Effector memory CD4-positive, alpha-beta T cell (primary cell): ENCODE measurements around the gene CRHR2.

ENCODE experiments used
- DNase-seq, 3 donors: peaks; one replicate each; pipeline ENCODE4 v3.0.0-alpha.2; 2020
- H3K27ac ChIP-seq: 2 replicates; pipeline ENCODE4 v1.7.0; 2013; ENCODE audit warnings: mild to moderate bottlenecking, low read length, moderate library complexity; ENCODE audit not compliant: insufficient read depth, poor library complexity, severe bottlenecking
- H3K27me3 ChIP-seq: replicated peaks from 2 replicates; pipeline ENCODE4 v1.7.0; 2013; ENCODE audit warnings: mild to moderate bottlenecking, low read length; ENCODE audit not compliant: insufficient read depth, control insufficient read depth, poor library complexity, severe bottlenecking
- H3K36me3 ChIP-seq: 2 replicates; pipeline ENCODE4 v1.7.0; 2013; ENCODE audit warnings: mild to moderate bottlenecking, low read length, moderate library complexity; ENCODE audit not compliant: control insufficient read depth, insufficient read depth
- H3K4me1 ChIP-seq: 2 replicates; pipeline ENCODE4 v1.7.0; 2013; ENCODE audit warnings: low read length, mild to moderate bottlenecking; ENCODE audit not compliant: control insufficient read depth, insufficient read depth, poor library complexity, severe bottlenecking
- H3K4me3 ChIP-seq: 2 replicates; pipeline ENCODE4 v1.7.0; 2013; ENCODE audit warnings: low read length, low read depth, mild to moderate bottlenecking; ENCODE audit not compliant: insufficient read depth, poor library complexity, severe bottlenecking
- H3K9me3 ChIP-seq: 2 replicates; pipeline ENCODE4 v1.7.0; 2013; ENCODE audit warnings: mild to moderate bottlenecking, low read length, moderate library complexity; ENCODE audit not compliant: control insufficient read depth

Gene CRHR2

GRCh38 chr7:30683306-30683705, 1.1 kb upstream of the CRHR2 start:
- H3K4me3 ChIP-seq, result no peak overlapping the region
- H3K9me3 ChIP-seq, result no peaks in the 10 kb centered on the region
- no peak for DNase-seq
- no peaks in the 10 kb centered on the region for H3K36me3 ChIP-seq
- no peak overlapping the region for H3K27ac ChIP-seq
- H3K4me1 ChIP-seq, result peaks cover 12% of the 10 kb centered on the region
- peaks cover 16% of the 10 kb centered on the region for H3K27me3 ChIP-seq

GRCh38 chr7:30681815-30682211, 443 bp downstream of the CRHR2 start:
- no peak for DNase-seq
- Histone ChIP-seq H3K4me3 (peak overlapping the region; percentile 47), H3K27me3 (peaks cover 17% of the 10 kb centered on the region)

GRCh38 chr7:30681331-30681797, 892 bp downstream of the CRHR2 start:
- no peak for DNase-seq
- H3K4me3 ChIP-seq, result peak overlapping the region; percentile 47
- H3K27ac ChIP-seq, result no peak overlapping the region
- peaks cover 17% of the 10 kb centered on the region for H3K27me3 ChIP-seq
- H3K9me3 ChIP-seq, result no peaks in the 10 kb centered on the region
- no peaks in the 10 kb centered on the region for H3K36me3 ChIP-seq
- peaks cover 12% of the 10 kb centered on the region for H3K4me1 ChIP-seq

More at GRCh38 chr7:30681815-30682211, 443 bp downstream of the CRHR2 start:
- Histone ChIP-seq H3K9me3 (no peaks in the 10 kb centered on the region), H3K4me1 (peaks cover 12% of the 10 kb centered on the region), H3K27ac (no peak overlapping the region), H3K36me3 (no peaks in the 10 kb centered on the region)

GRCh38 chr7:30679664-30680063, 2.6 kb downstream of the CRHR2 start:
- Histone ChIP-seq H3K4me3 (no peak overlapping the region), H3K9me3 (no peaks in the 10 kb centered on the region), H3K27ac (no peak overlapping the region), H3K4me1 (peaks cover 12% of the 10 kb centered on the region), H3K36me3 (no peaks in the 10 kb centered on the region), H3K27me3 (peaks cover 17% of the 10 kb centered on the region)
- no peak for DNase-seq

- DNase-seq, result no peak
- no peak overlapping the region for H3K4me3 ChIP-seq
Measured at GRCh38 chr7:30678805-30679204, 3.5 kb downstream of the CRHR2 start.

GRCh38 chr7:30674876-30675275, 7.4 kb downstream of the CRHR2 start:
- Histone ChIP-seq H3K9me3 (no peaks in the 10 kb centered on the region), H3K27ac (no peak overlapping the region), H3K36me3 (no peaks in the 10 kb centered on the region), H3K4me1 (no peaks in the 10 kb centered on the region), H3K27me3 (peaks cover 4% of the 10 kb centered on the region), H3K4me3 (no peak overlapping the region)
- no peak for DNase-seq

More at GRCh38 chr7:30678805-30679204, 3.5 kb downstream of the CRHR2 start:
- no peak overlapping the region for H3K27ac ChIP-seq
- H3K36me3 ChIP-seq, result no peaks in the 10 kb centered on the region
- peaks cover 12% of the 10 kb centered on the region for H3K4me1 ChIP-seq
- peaks cover 17% of the 10 kb centered on the region for H3K27me3 ChIP-seq
- H3K9me3 ChIP-seq, result no peaks in the 10 kb centered on the region

GRCh38 chr7:30674420-30674819, 7.8 kb downstream of the CRHR2 start:
- Histone ChIP-seq H3K27me3 (peaks cover 4% of the 10 kb centered on the region), H3K9me3 (no peaks in the 10 kb centered on the region), H3K4me3 (no peak overlapping the region), H3K4me1 (no peaks in the 10 kb centered on the region), H3K36me3 (no peaks in the 10 kb centered on the region), H3K27ac (no peak overlapping the region)
- DNase-seq, result no peak

GRCh38 chr7:30671793-30672465, 10.3 kb downstream of the CRHR2 start:
- no peak for DNase-seq
- H3K4me1 ChIP-seq, result no peaks in the 10 kb centered on the region
- H3K9me3 ChIP-seq, result no peaks in the 10 kb centered on the region
- H3K4me3 ChIP-seq, result no peak overlapping the region
- no peak overlapping the region for H3K27ac ChIP-seq
- H3K36me3 ChIP-seq, result no peaks in the 10 kb centered on the region
- no peaks in the 10 kb centered on the region for H3K27me3 ChIP-seq

GRCh38 chr7:30668102-30668501, 14.2 kb downstream of the CRHR2 start:
- no peaks in the 10 kb centered on the region for H3K4me1 ChIP-seq
- H3K27me3 ChIP-seq, result no peaks in the 10 kb centered on the region

GRCh38 chr7:30667172-30667571, 15.1 kb downstream of the CRHR2 start:
- Histone ChIP-seq H3K36me3 (no peaks in the 10 kb centered on the region), H3K27ac (no peak overlapping the region), H3K9me3 (no peaks in the 10 kb centered on the region), H3K4me1 (no peaks in the 10 kb centered on the region), H3K4me3 (no peak overlapping the region), H3K27me3 (no peaks in the 10 kb centered on the region)
- no peak for DNase-seq

More at GRCh38 chr7:30668102-30668501, 14.2 kb downstream of the CRHR2 start:
- no peak overlapping the region for H3K27ac ChIP-seq
- H3K36me3 ChIP-seq, result no peaks in the 10 kb centered on the region
- no peaks in the 10 kb centered on the region for H3K9me3 ChIP-seq
- no peak overlapping the region for H3K4me3 ChIP-seq
- no peak for DNase-seq
